Measurements from ENCODE around the gene RCSD1. TPM values are rescaled to one million over a fixed set of nuclear protein-coding genes. Genes with fewer than 3 reads are reported as not detected.

RCSD1 gene
- total and polyA plus RNA-seq, 10 of the 15 experiments (the other 5 are each of a cell fraction or from before 2014, with no cell fraction given): 11.4 to 78.3 (median 71.6) TPM

DNA sequence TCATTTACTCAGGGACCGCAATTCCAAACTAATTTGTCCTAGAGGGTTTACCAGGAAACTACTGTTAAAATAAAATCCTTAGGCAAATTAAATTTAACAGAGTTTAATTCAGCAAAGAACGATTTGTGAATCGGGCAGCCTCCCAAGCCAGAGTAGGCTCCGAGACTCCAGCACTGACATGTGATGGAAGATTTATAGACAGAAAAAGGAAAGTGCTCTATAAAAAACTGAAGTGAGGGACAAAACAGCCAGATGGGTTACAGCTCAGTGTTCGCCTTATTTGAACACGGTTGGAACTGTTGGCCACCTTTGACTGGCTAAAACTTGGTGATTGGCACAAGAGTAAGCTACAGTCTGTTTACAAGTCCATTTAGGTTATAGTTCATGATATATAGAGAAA lies 35.2 kb upstream of the RCSD1 start:
- Histone ChIP-seq H3K36me3 (ENCODE audit: control insufficient read depth in 2 of 2, insufficient read depth in 2 of 2, low read length in 1 of 2) (no peaks in the 10 kb centered on the region), H3K27me3 (replicated peaks in 1 of 2; ENCODE audit: control insufficient read depth in 2 of 2, insufficient read depth in 2 of 2, low read length in 1 of 2) (no peaks in the 10 kb centered on the region), H3K9ac (ENCODE audit: control insufficient read depth, insufficient read depth, low read length) (no peak overlapping the region), H3K4me1 (ENCODE audit: control insufficient read depth, insufficient read depth, low read length) (peaks cover 2% of the 10 kb centered on the region; the same call in 1 of the 2 replicates), H3K4me3 (no peak overlapping the region), H2AFZ (ENCODE audit: control insufficient read depth, low read depth, low read length) (no peak overlapping the region), H3K4me2 (ENCODE audit: control insufficient read depth, insufficient read depth) (no peak overlapping the region), H3K27ac (ENCODE audit: control insufficient read depth, insufficient read depth) (no peak overlapping the region), H4K20me1 (ENCODE audit: control insufficient read depth, insufficient read depth) (no peaks in the 10 kb centered on the region), H3K79me2 (ENCODE audit: control insufficient read depth, insufficient read depth, low read length) (no peaks in the 10 kb centered on the region), H3K9me3 (replicated peaks; ENCODE audit: control insufficient read depth, insufficient read depth, low read length) (no peaks in the 10 kb centered on the region; the same call in 1 of the 3 replicates)
- ChIA-PET SMC1A (ENCODE audit: uncharacterized antibody, unreplicated experiment) (interaction anchor here (0.7 to 1.2 kb wide), 3 partner anchors 96 to 558 kb away, joined by 3 read pairs; no protein-coding TSS in a partner anchor), POLR2A (no interaction called here), CTCF (interaction anchor here (0.6 to 2.0 kb wide), 5 partner anchors 10 to 121 kb away, joined by 3 to 12 read pairs (median 4); partner anchors contain the start of gene CREG1), RAD21 (ENCODE audit: unreplicated experiment) (interaction anchor here (1.0 to 1.7 kb wide), 2 partner anchors 93 to 487 kb away, joined by 3 to 10 read pairs; no protein-coding TSS in a partner anchor)
- in situ Hi-C loops (cut with MboI) (no loop called here), intact Hi-C loops (cut with micrococcal nuclease; ENCODE audit: unreplicated experiment) (no loop called here)
- ATAC-seq (no peak), FAIRE-seq (no peak), DNase-seq (ENCODE audit: low read depth, low spot score) (no peak)
- no TSS peak for BruUV-seq (replicated peaks)
- TF ChIP-seq SREBF2 (IDR thresholded peaks at IDR 0.05; ENCODE audit: low read length) (no peak), PAX8 (IDR thresholded peaks at IDR 0.05) (no peak), TCF7 (IDR thresholded peaks at IDR 0.05; ENCODE audit: borderline replicate concordance) (no peak), HCFC1 (IDR thresholded peaks at IDR 0.05; ENCODE audit: low read length) (no peak), TARDBP (IDR thresholded peaks at IDR 0.05; ENCODE audit: borderline replicate concordance) (no peak), STAT1 (conservative IDR thresholded peaks at IDR 0.05) (no peak), EP300 (IDR thresholded peaks at IDR 0.05; ENCODE audit: borderline replicate concordance in 1 of 2, control insufficient read depth in 1 of 2, low read depth in 2 of 2, low read length in 2 of 2) (no peak), SREBF1 (IDR thresholded peaks at IDR 0.05; ENCODE audit: low read length) (no peak), CREB1 (IDR thresholded peaks at IDR 0.05; ENCODE audit: low read depth) (no peak)
- TF ChIP-seq, protein P1, sequence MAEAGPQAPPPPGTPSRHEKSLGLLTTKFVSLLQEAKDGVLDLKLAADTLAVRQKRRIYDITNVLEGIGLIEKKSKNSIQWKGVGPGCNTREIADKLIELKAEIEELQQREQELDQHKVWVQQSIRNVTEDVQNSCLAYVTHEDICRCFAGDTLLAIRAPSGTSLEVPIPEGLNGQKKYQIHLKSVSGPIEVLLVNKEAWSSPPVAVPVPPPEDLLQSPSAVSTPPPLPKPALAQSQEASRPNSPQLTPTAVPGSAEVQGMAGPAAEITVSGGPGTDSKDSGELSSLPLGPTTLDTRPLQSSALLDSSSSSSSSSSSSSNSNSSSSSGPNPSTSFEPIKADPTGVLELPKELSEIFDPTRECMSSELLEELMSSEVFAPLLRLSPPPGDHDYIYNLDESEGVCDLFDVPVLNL (IDR thresholded peaks at IDR 0.05; ENCODE audit: low read depth, low read length): no peak
- 58% methylated on average over 6 of the region's 6 CpGs for WGBS (ENCODE audit: insufficient coverage, insufficient replicate concordance, low lambda C conversion rate, missing lambda C conversion rate)

All from GM12878 (cell line).